Neutrophil (primary cell): ENCODE results near the gene TACO1.
A peak's percentile ranks its signal among the peaks of the same experiment; 100 is the strongest.

Experiments
- H3K27ac ChIP-seq: fragments of 200-600 bp; sonication (generic); 2 replicates; pipeline ENCODE4 v1.5.1; 2016; ENCODE audit warnings: mild to moderate bottlenecking, moderate library complexity
- H3K27me3 ChIP-seq: fragments of 200-600 bp; sonication (generic); 2 replicates; pipeline ENCODE4 v1.6.0; 2016; ENCODE audit warnings: mild to moderate bottlenecking
- H3K36me3 ChIP-seq: fragments of 200-600 bp; sonication (generic); 2 replicates; pipeline ENCODE4 v1.5.1; 2017
- H3K4me1 ChIP-seq, 2 experiments: fragments of 200-600 bp in 1 of 2; sonication (generic) in 1 of 2; 1 replicate in 1 of 2; 2 replicates in 1 of 2; pipeline versions ENCODE4 v1.5.1 to v1.6.1; 2013 to 2016; ENCODE audit warnings: low read depth in 1 of 2, low read length in 1 of 2, mild to moderate bottlenecking in 1 of 2, moderate library complexity in 1 of 2; ENCODE audit not compliant: control insufficient read depth in 1 of 2, insufficient read depth in 1 of 2
- H3K4me3 ChIP-seq, 2 experiments: fragments of 200-600 bp in 1 of 2; sonication (generic) in 1 of 2; 1 replicate in 1 of 2; 2 replicates in 1 of 2; pipeline ENCODE4 v1.5.1; 2013 to 2016; ENCODE audit warnings: low read depth in 1 of 2, low read length in 1 of 2, mild to moderate bottlenecking in 1 of 2, moderate library complexity in 1 of 2
- H3K9me3 ChIP-seq: fragments of 200-600 bp; sonication (generic); 2 replicates; pipeline ENCODE4 v1.5.1; 2016
- TF ChIP-seq, protein P1 (sequence below): fragments of 200-600 bp; sonication (generic); IDR thresholded peaks from 2 replicates; pipeline ENCODE4 v1.5.1; 2016; ENCODE audit warnings: antibody characterized with exemption

Gene TACO1

DNA sequence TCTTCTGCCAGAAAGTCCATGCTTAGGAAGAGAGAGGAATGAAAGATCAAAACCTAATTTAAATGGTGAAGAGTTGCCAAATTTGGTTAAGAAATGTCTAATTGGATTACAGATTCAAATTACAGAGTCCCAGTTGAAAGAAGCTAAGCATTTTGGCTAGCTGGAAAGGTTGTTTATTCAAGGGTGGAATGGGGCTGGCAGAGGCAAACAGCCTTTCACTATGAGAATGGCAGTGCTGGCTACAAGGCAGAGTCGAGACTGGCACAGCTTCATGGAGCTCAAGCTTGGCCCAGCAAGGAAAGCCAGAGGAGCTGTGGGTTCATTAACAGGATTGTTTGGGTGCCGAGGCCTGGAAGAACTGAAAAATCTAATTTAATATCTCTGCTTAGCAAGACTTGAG is 35.1 kb downstream of the TACO1 start:
- H3K4me1 ChIP-seq, result peaks cover 37 to 43% of the 10 kb centered on the region in 2 experiments
- peak overlapping the region; percentile 83 for H3K27ac ChIP-seq
- no peaks in the 10 kb centered on the region for H3K27me3 ChIP-seq
- H3K4me3 ChIP-seq, result no peak overlapping the region
- TF ChIP-seq, protein P1, sequence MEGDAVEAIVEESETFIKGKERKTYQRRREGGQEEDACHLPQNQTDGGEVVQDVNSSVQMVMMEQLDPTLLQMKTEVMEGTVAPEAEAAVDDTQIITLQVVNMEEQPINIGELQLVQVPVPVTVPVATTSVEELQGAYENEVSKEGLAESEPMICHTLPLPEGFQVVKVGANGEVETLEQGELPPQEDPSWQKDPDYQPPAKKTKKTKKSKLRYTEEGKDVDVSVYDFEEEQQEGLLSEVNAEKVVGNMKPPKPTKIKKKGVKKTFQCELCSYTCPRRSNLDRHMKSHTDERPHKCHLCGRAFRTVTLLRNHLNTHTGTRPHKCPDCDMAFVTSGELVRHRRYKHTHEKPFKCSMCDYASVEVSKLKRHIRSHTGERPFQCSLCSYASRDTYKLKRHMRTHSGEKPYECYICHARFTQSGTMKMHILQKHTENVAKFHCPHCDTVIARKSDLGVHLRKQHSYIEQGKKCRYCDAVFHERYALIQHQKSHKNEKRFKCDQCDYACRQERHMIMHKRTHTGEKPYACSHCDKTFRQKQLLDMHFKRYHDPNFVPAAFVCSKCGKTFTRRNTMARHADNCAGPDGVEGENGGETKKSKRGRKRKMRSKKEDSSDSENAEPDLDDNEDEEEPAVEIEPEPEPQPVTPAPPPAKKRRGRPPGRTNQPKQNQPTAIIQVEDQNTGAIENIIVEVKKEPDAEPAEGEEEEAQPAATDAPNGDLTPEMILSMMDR, result no peak
- H3K9me3 ChIP-seq, result no peaks in the 10 kb centered on the region
- H3K36me3 ChIP-seq, result peaks cover 67% of the 10 kb centered on the region

DNA sequence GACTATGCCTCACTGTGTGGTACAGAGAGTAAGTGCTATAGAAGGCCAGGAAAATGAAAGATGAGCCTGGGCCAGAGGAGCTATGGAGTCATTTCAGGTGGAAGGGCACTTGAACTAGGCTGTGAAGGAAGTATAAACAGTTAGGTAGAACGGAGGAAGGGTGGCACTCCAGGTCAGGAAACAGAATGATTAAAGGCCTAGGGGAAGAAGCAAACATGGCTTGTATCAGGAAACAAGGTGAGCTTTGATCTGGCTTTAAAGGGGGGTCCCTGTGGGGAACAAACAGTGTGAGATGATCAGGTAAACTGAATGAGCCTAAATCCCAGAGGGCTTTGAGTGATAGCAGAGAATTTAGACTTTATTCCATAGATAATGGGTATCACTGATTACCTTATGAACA is 38.4 kb downstream of the TACO1 start:
- Histone ChIP-seq H3K27me3 (no peaks in the 10 kb centered on the region), H3K27ac (peak overlapping the region; percentile 46), H3K36me3 (peaks cover 48% of the 10 kb centered on the region), H3K4me1 (peaks cover 54 to 58% of the 10 kb centered on the region in 2 experiments), H3K4me3 (no peak overlapping the region), H3K9me3 (no peaks in the 10 kb centered on the region)
- TF ChIP-seq, protein P1, result no peak

DNA sequence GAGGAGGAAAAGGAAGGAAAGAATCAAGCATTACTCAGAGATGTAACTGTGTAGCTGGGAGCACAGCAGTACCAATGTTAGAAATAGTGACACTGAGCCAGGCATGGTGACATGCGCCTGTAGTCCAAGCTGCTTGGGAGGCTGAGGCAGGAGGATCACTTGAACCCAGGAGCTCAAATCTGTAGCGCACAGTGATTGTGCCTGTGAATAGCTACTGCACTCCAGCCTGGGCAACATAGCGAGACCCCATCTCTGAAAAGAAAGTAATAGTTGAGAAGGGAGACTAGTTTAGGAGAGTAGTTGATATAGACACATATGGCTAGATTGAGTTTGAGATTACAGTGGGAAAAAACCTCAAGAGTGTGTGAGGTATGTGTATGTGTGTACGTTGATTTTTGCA is 39.3 kb downstream of the TACO1 start:
- H3K4me1 ChIP-seq, result peaks cover 54 to 58% of the 10 kb centered on the region in 2 experiments
- TF ChIP-seq, protein P1, result no peak
- no peaks in the 10 kb centered on the region for H3K9me3 ChIP-seq
- no peaks in the 10 kb centered on the region for H3K27me3 ChIP-seq
- peaks cover 42% of the 10 kb centered on the region for H3K36me3 ChIP-seq
- peak overlapping the region; percentile 93 for H3K27ac ChIP-seq
- H3K4me3 ChIP-seq, result no peak overlapping the region

DNA sequence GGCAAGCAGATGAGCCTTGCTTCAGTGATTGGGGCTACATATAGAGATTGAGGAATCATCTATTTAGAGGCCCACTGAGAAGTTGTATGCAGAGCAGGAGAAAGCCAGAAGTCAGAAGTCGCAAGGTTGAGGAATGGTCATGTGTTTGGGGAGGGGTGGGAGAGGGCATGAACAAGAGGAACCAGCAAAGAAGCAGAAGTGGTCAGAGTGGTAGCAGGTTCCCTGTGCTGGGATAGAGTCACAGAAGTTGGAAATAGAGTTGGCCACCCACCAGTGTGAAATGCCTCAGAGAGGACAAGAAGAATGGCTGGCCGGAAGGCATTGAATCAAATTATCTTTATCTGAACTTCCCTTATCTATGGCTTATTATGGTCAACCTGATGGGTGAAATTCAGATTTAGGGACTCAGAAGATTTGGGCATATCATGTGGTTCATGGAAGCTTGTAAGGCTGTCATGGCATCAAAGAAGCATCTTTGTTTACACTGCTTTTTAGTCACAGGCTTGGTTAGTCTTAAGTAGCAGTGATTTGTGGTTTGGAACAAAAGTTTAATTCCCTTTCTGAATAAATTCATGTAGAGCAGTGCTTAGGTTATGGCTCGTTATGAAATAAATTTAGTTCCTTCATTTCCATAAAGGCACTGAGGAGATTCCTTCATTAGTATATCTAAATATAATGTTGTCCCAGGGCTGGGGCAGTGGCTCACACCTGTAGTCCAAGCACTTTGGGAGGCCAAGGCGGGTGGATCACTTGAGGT is 41.2 kb downstream of the TACO1 start:
- TF ChIP-seq, protein P1, result peak; percentile 13
- Histone ChIP-seq H3K9me3 (no peaks in the 10 kb centered on the region), H3K36me3 (peaks cover 31% of the 10 kb centered on the region), H3K27me3 (no peaks in the 10 kb centered on the region), H3K4me3 (peak overlapping the region; percentile 46 to 56), H3K4me1 (peaks cover 65 to 68% of the 10 kb centered on the region in 2 experiments), H3K27ac (peak overlapping the region; percentile 93)

DNA sequence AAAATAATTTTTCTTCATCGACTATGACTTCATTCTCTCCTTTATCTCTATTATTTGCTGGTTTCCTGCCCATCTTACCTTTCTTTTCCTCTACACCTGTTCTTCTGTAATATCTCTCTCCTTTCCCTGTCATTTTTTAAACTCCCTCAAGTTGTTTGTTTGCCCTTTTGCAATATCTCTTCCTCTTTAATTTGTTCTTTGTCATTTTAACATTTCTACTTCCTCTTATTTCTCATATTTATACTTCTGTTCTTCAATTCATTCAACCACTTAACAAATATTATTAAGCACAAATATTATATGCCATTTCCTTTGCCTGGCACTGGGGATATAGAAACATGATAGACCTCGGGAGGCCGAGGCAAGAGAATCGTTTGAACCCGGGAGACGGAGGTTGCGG is 44.2 kb downstream of the TACO1 start:
- Histone ChIP-seq H3K27ac (peak overlapping the region; percentile 93), H3K9me3 (no peaks in the 10 kb centered on the region), H3K36me3 (peaks cover 21% of the 10 kb centered on the region), H3K4me1 (peaks cover 95 to 98% of the 10 kb centered on the region in 2 experiments), H3K27me3 (no peaks in the 10 kb centered on the region), H3K4me3 (peak overlapping the region; percentile 36 to 48)
- TF ChIP-seq, protein P1, result no peak
